Measurements from ENCODE around the gene RFX4.

The RFX4 gene

GRCh38 chr12:106633451-106633823 lies 50.6 kb downstream of the RFX4 start:
- H3K36me3 Mint-ChIP-seq (ENCODE audit: low read depth), result no peaks in the 10 kb centered on the region
- H3K9me3 Mint-ChIP-seq, result no peaks in the 10 kb centered on the region
- no peak for DNase-seq
- no peak overlapping the region for H3K4me3 Mint-ChIP-seq
- H3K27ac Mint-ChIP-seq, result no peak overlapping the region
- H3K27me3 Mint-ChIP-seq (ENCODE audit: low read depth, poor library complexity), result peaks cover 10% of the 10 kb centered on the region
- TF ChIP-seq CTCF (IDR thresholded peaks at IDR 0.05), result no peak
- peaks cover 14% of the 10 kb centered on the region for H3K4me1 Mint-ChIP-seq

- Mint-ChIP-seq H3K4me1 (peaks cover 14% of the 10 kb centered on the region), H3K4me3 (no peak overlapping the region), H3K27ac (no peak overlapping the region), H3K27me3 (ENCODE audit: low read depth, poor library complexity) (peaks cover 10% of the 10 kb centered on the region), H3K36me3 (ENCODE audit: low read depth) (no peaks in the 10 kb centered on the region), H3K9me3 (no peaks in the 10 kb centered on the region)
- TF ChIP-seq CTCF (IDR thresholded peaks at IDR 0.05), result no peak
- DNase-seq, result no peak
These were observed 51.4 kb downstream of the RFX4 start for GRCh38 chr12:106634206-106634605.

- DNase-seq, result no peak
- Mint-ChIP-seq H3K4me3 (no peak overlapping the region), H3K27me3 (ENCODE audit: low read depth, poor library complexity) (peaks cover 7% of the 10 kb centered on the region), H3K9me3 (no peaks in the 10 kb centered on the region), H3K27ac (no peak overlapping the region), H3K36me3 (ENCODE audit: low read depth) (no peaks in the 10 kb centered on the region), H3K4me1 (peaks cover 11% of the 10 kb centered on the region)
- no peak for TF ChIP-seq CTCF (IDR thresholded peaks at IDR 0.05)
These were observed 60.2 kb downstream of the RFX4 start for GRCh38 chr12:106643000-106643399.

- no peak overlapping the region for H3K27ac Mint-ChIP-seq
- no peak for DNase-seq
- no peaks in the 10 kb centered on the region for H3K36me3 Mint-ChIP-seq (ENCODE audit: low read depth)
- TF ChIP-seq CTCF (IDR thresholded peaks at IDR 0.05), result no peak
- no peaks in the 10 kb centered on the region for H3K9me3 Mint-ChIP-seq
- peaks cover 7% of the 10 kb centered on the region for H3K27me3 Mint-ChIP-seq (ENCODE audit: low read depth, poor library complexity)
- H3K4me1 Mint-ChIP-seq, result peaks cover 11% of the 10 kb centered on the region
- H3K4me3 Mint-ChIP-seq, result no peak overlapping the region
These were observed 61.7 kb downstream of the RFX4 start for GRCh38 chr12:106644335-106645073.

- H3K27ac Mint-ChIP-seq, result no peak overlapping the region
- peaks cover 7% of the 10 kb centered on the region for H3K27me3 Mint-ChIP-seq (ENCODE audit: low read depth, poor library complexity)
- no peaks in the 10 kb centered on the region for H3K36me3 Mint-ChIP-seq (ENCODE audit: low read depth)
- no peak for DNase-seq
- no peak overlapping the region for H3K4me3 Mint-ChIP-seq
- TF ChIP-seq CTCF (IDR thresholded peaks at IDR 0.05), result no peak
- no peaks in the 10 kb centered on the region for H3K9me3 Mint-ChIP-seq
- peaks cover 8% of the 10 kb centered on the region for H3K4me1 Mint-ChIP-seq
These were observed 62.2 kb downstream of the RFX4 start for GRCh38 chr12:106645074-106645421.

Measured in nephron progenitor cell (in vitro differentiated cells).